ENCODE data around the gene CFAP97D2.
"Not testable (repeated sequence)": the region's sequence is repeated elsewhere in the genome, so short reads cannot be mapped to it uniquely, and the experiment has no call there.

Gene CFAP97D2

DNA sequence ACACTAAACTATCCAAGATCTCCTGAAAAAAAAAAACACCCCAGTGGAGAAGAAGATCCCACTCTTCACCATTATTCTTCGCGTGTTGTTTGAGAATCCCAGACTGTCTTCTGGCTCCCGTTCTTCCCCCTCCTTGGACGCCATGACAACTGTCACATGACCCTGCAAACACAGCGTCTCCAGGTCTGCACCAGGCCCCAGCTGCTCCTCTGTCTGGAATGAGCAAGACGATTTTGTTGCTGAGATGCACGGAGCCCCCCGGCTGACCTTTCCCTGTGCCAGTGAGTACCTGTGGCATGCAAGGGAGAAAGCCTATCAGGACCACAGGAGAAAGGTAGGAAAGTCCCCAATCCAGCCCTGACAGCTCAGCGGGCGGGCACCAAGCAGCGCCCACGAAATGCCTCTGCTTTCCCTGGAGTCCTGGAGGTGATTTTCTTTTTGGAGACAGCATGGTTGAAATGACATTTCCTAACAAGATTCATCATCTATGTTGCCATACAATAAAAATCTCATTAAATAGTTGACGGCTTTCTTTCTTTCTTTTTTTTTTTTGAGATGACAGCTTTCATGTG, at the start of gene CFAP97D2:
TSS of gene CFAP97D2 (plus strand) at position 171 of the 572 bp plus-strand sequence. CDS start at position 245, 74 bp downstream.
- no peak for DNase-seq (ENCODE audit: low spot score)

GRCh38 chr13:114129649-114130062, 49.4 kb upstream of the CFAP97D2 start:
- DNase-seq (ENCODE audit: low spot score), result no peak

- DNase-seq (ENCODE audit: low spot score), result no peak
Observed at GRCh38 chr13:114130131-114130836, 48.8 kb upstream of the CFAP97D2 start.

- DNase-seq (ENCODE audit: low spot score), result peak; percentile 94
Observed at GRCh38 chr13:114130837-114131582, 48.0 kb upstream of the CFAP97D2 start.

DNA sequence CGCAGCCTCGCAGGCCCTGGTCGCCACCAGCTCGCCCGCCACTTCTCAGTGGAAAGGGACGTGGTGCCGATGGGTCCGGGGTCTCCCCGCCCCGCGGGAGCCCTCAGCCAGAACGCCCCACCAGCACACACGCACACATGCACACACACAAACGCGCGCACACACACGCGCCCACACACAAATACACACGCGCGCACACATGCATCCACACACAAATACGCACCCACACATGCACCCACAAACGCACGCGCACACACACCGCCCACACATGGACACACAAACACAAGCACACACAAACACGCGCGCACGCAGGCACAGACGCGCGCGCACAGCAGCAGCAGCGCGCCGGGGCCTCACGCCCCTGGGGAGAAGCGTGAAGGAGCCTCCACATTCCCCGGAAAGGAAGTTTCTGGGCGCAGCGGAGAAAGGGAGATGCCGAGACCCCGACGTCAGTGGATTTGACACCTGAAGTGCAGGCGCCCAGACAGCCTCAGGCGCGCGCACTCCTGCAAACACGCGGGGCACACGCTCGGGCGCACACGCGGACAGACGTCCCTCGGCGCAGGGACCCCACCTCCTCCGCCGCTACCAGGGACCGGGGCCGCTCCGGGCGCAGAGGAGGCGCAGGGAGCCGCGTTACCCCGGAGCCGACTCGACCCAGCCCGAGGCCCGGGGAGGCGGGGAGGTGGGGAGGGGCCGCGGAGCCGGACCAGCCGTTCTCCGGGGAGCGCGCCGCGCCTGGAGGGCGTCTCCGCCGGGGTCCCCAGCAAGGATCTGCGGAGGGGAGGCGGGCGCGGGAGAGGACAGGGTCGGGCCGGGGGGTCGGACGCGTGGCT, 47.3 kb upstream of the CFAP97D2 start:
- DNase-seq (ENCODE audit: low spot score), result peak; percentile 53

DNA sequence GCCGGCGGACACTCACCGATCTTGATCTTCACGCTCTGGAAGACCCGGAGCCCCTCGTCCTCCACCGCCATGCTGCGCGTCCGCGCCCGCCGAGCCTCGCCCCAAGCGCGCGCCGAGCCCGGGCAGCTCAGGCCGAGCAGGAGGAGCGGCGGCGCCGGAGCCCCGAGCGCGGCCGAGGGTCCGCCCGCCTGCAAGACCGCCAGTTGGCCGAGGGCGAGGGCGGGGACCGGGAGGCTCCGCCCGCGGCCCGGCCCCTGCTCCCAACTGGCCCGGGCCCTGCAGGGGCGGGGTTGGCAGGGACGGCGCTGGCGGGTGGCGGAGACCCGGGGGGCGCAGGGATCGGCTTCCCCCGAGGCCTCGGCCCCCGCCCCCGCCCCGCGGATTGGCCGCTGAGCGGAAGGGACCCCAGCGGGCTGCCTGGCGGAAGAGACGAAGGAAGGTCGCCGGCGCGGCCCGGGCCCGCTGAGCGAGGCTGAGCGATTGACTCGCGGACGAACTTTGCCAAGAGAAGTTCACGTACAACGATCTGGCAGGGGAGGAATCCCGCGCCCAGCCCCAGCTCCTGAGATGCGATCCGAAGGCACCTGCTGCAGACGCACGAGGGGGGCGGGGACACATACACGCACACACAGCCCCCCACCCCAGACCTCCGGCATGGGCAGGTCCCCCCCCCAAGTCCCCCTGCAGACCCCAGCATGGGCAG, 46.5 kb upstream of the CFAP97D2 start, which contains the start of gene RASA3:
TSS of gene RASA3 (minus strand) at position 205 of the 703 bp plus-strand sequence. CDS start at position 71, 134 bp downstream.
- peak; percentile 96 for DNase-seq (ENCODE audit: low spot score)

- not testable (repeated sequence) for DNase-seq (ENCODE audit: low spot score)
Observed at GRCh38 chr13:114133126-114133525, 45.9 kb upstream of the CFAP97D2 start.

DNA sequence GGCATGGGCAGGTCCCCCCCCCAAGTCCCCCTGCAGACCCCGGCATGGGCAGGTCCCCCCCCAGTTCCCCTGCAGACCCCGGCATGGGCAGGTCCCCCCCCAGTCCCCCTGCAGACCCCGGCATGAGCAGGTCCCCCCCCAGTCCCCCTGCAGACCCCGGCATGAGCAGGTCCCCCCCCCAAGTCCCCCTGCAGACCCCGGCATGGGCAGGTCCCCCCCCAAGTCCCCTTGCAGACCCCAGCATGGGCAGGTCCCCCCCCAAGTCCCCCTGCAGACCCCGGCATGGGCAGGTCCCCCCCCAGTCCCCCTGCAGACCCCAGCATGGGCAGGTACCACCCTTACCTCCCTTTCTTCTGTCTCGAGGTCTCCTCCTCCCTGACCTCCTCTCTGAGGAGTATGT, 45.5 kb upstream of the CFAP97D2 start:
- DNase-seq (ENCODE audit: low spot score), result not testable (repeated sequence)

DNA sequence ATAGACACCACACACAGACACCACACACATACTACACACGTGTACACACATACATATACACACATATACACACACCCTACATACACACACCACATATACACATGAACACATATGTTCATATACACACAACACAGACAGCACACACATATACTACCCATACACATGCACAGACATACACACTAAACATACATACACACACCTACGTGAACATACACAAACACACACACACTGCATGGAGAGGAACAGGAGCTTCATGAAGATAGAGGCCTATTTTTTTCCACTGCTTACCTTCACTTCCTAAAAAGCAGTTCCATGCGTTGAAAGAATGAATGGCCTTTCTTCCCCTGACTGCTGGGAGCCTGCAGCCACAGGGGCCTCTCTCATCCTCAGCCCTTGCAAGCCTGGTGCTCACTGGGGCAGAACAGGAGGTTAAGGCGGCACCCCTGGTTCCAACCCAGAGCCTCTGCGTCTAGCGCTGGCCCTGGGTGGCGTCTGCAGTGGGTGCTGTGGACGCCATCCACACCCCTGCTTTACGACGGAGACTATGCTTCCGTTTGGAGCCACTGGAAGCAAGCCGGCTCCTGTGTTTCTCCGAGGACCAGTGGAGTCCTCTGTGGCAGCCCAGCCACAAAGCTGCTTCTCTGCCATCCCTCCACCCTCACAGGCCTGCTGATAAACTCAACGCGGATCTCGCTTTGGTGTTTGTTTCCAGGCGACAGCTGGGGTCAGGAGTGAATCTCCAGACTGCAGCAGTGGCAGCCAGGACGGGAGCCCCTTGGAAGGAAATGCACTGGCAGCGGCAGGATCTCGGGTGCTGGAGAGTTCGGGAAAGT, 44.7 kb upstream of the CFAP97D2 start:
- DNase-seq (ENCODE audit: low spot score), result no peak

DNA sequence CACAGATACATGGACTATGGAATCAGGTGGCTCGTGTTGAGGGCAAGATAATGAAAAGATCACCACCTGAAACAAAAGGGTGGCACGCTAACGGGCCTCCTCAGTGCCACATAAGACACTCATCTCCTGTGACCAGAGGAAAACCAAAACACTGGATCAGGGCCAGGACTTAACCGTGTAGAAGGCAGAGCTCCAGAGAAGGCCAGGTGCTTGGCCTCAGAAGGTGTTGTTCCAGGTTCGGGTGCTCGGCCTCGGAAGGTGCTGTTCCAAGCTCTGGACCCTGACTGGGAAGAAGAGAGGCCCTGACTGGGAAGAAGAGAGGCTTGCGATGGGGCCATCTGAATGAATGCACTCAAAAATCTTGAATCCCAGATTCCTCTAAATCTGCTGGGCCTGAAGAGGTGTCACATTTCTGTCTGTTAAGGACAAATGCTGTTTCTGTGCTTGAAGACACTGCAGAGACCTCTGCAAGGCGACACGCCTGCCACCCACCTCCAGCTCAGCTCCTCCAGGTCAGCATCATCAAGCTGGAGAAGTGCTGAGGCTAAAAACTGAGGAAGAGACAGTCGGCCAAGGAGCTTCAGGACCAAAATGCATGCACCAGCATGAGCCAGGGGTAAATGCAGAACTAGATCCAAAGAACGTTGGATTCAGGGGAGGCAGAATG, 44.0 kb upstream of the CFAP97D2 start:
- DNase-seq (ENCODE audit: low spot score), result no peak

- DNase-seq (ENCODE audit: low spot score), result no peak
Observed at GRCh38 chr13:114135731-114136171, 43.3 kb upstream of the CFAP97D2 start.

DNA sequence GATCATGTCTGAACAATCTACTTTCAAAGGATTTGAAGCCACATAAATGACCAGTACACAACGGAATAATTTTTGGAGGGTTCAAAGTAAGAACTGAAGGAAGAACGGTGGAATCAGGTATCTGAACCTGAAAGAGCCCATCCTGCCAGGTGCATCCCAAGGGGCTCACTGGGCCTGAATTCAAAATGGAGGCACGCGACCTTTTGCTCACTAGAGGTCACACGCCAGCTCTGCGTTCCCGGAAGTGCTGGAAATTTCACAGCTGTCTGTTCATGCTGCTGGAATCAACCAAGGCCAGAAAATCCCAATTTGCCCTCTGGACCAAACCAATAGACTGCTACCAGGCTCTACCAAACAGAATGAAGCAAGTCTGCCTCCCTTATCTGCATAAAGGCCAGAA, 42.5 kb upstream of the CFAP97D2 start:
- DNase-seq (ENCODE audit: low spot score), result no peak

- DNase-seq (ENCODE audit: low spot score), result no peak
Observed at GRCh38 chr13:114140131-114140905, 38.7 kb upstream of the CFAP97D2 start.

DNA sequence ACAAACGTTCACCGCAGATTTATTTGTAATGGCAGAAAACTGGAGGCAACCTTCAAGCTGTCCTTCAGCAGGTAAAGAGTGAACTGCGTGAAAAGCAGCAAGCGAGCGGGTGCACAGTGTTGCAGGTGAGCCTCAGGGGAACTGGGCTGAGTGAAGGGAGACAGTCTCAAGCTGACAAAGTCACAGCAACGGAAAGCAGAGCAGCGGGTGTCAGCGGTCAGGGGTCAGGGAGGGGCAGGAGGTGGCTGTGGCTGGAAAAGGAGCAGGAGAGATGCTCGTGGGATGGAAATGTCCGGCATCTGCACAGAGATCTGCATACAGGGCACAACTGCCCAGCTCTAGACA, 38.2 kb upstream of the CFAP97D2 start:
- DNase-seq (ENCODE audit: low spot score), result no peak

- no peak for DNase-seq (ENCODE audit: low spot score)
Observed at GRCh38 chr13:114141261-114141996, 37.6 kb upstream of the CFAP97D2 start.

DNA sequence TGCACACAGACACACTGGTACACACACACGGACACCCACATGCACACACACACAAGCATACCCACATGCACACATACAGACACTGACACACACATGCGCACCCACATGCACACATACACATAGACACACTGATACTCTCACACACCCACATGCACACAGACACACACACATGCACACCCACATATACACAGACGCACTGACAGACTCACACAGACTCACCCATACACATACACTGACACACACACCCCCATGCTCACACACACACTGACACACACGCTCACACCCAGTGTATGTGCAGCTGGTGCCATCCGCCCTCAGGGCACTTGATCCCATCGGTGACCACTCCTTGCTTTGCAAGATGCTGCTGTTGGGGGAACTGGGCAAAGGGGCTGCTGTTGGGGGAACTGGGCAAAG, 36.9 kb upstream of the CFAP97D2 start:
- DNase-seq (ENCODE audit: low spot score), result no peak

- no peak for DNase-seq (ENCODE audit: low spot score)
Observed at GRCh38 chr13:114142640-114143490, 36.2 kb upstream of the CFAP97D2 start.
